Panc1 (cell line): ENCODE results near the gene RAD51C. TPM values are rescaled to one million over a fixed set of nuclear protein-coding genes. Genes with fewer than 3 reads are reported as not detected.
"Not testable (repeated sequence)": the region's sequence is repeated elsewhere in the genome, so short reads cannot be mapped to it uniquely, and the experiment has no call there.

Experiments used
- ATAC-seq: fragments of 200-7000 bp; cut with Tn5 transposase; 2 replicates; pipeline ENCODE4 v1.9.1; 2020; ENCODE audit warnings: mild to moderate bottlenecking, moderate library complexity
- BruUV-seq: library from RNA; stranded (reverse); fragments of 400-500 nt; replicated peaks from 2 replicates; lab custom pipeline; 2021; lab: Mats Ljungman, UMichigan
- CTCF ChIA-PET: fragments of 300-600 bp; sonication (Branson Sonifier 250); formaldehyde crosslinking; loops from one replicate; lab custom pipeline; 2022; ENCODE audit warnings: antibody characterized with exemption; lab: Charles Lee
- POLR2A ChIA-PET: fragments of 300-600 bp; sonication (Branson Sonifier 250); formaldehyde crosslinking; loops from one replicate; lab custom pipeline; 2022; ENCODE audit warnings: antibody characterized with exemption; lab: Charles Lee
- DNase-seq: peaks from one replicate; pipeline ENCODE4 v3.0.0-alpha.2; 2010; ENCODE audit warnings: low read depth, low spot score
- H3K27ac ChIP-seq: 2 replicates; pipeline ENCODE4 v1.5.1; 2011; ENCODE audit warnings: mild to moderate bottlenecking, low read length, inconsistent platforms
- H3K27me3 ChIP-seq: fragments of 200-500 bp; sonication (Bioruptor generic); 2 replicates; pipeline ENCODE4 v1.6.0; 2014; ENCODE audit warnings: low read length, inconsistent platforms; ENCODE audit not compliant: control insufficient read depth, insufficient read depth
- H3K36me3 ChIP-seq: fragments of 200-500 bp; sonication (Bioruptor generic); 2 replicates; pipeline ENCODE4 v1.5.1; 2014; ENCODE audit warnings: inconsistent platforms, mild to moderate bottlenecking, low read length, moderate library complexity; ENCODE audit not compliant: control insufficient read depth, insufficient read depth
- H3K4me1 ChIP-seq: 2 replicates; pipeline ENCODE4 v1.5.1; 2011; ENCODE audit warnings: inconsistent platforms, mild to moderate bottlenecking, low read length, moderate library complexity; ENCODE audit not compliant: control insufficient read depth, insufficient read depth
- H3K4me3 ChIP-seq, 2 experiments: 2 replicates each; pipeline ENCODE4 v1.5.1; 2011 to 2012; ENCODE audit warnings: low read depth in 2 of 2, low read length in 2 of 2, mild to moderate bottlenecking in 2 of 2, inconsistent platforms in 1 of 2, moderate library complexity in 1 of 2
- H3K9me3 ChIP-seq: fragments of 200-500 bp; sonication (Bioruptor generic); 2 replicates; pipeline ENCODE4 v1.5.1; 2014; ENCODE audit warnings: low read depth, mild to moderate bottlenecking, inconsistent platforms, low read length, moderate library complexity; ENCODE audit not compliant: control insufficient read depth, insufficient read depth
- POLR2AphosphoS5 ChIP-seq: IDR thresholded peaks from 2 replicates; pipeline ENCODE4 v1.6.1; 2012; ENCODE audit warnings: mild to moderate bottlenecking, low read depth, low read length, moderate library complexity
- REST ChIP-seq, 2 experiments: IDR thresholded peaks; 2 replicates each; pipeline ENCODE4 v1.6.1; 2011 to 2012; ENCODE audit warnings: low read depth in 2 of 2, control low read depth in 1 of 2, low read length in 1 of 2, mild to moderate bottlenecking in 1 of 2, moderate library complexity in 1 of 2; ENCODE audit not compliant: insufficient read depth in 1 of 2
- SIN3A ChIP-seq: IDR thresholded peaks from 2 replicates; pipeline ENCODE4 v1.6.1; 2012; ENCODE audit warnings: low read depth, mild to moderate bottlenecking, low read length, moderate library complexity, borderline replicate concordance; ENCODE audit not compliant: insufficient read depth
- TCF7L2 ChIP-seq: IDR thresholded peaks from 2 replicates; pipeline ENCODE4 v1.6.1; 2011; ENCODE audit warnings: mild to moderate bottlenecking, low read depth, low read length, inconsistent platforms
- in situ Hi-C: cut with HindIII; loops from 2 replicates; pipeline ENCODE4 v1.10.0; 2016; ENCODE audit warnings: low sequenced_read_pairs, low pct_unique_long_range_greater_than_20kb
- intact Hi-C: fragments of 100-400 bp; cut with micrococcal nuclease; formaldehyde crosslinking; loops from one replicate; pipeline ENCODE4 v1.10.0; 2022; ENCODE audit not compliant: unreplicated experiment
- total RNA-seq: library from RNA; stranded (reverse); gene quantifications from one replicate; pipeline ENCODE4 v1.2.1, GENCODE V29; 2021; ENCODE audit not compliant: unreplicated experiment
- TF ChIP-seq, protein P1 (sequence below): fragments of 450-650 bp; IDR thresholded peaks from 2 replicates; pipeline ENCODE4 v1.5.1; 2017; ENCODE audit warnings: mild to moderate bottlenecking

RAD51C gene
- total RNA-seq, 1 experiment from 2014 or later: 19.9 TPM

DNA sequence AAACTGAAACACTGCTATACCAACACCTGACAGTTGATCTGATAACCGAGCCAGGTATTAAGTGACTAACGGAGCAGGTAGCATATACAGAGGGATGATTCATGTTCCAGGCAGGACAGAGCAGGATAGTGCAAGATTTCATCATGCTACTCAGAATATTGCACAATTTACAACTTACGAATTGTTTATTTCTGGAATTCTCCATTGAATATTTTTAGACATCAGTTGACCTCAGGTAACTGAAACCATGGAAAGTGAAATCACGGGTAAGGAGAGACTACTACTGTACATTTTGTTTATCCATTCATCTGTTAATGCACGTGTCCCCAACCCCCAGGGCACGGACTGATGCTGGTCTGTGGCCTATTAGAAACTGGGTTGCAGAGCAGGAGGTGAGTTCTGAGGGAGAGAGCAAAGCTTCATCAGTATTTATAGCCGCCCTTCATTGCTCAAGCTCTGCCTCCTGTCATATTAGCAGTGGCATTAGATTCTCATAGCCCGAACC is 48.8 kb downstream of the RAD51C start:
- Histone ChIP-seq H3K4me3 (no peak overlapping the region), H3K27me3 (no peaks in the 10 kb centered on the region), H3K9me3 (no peaks in the 10 kb centered on the region), H3K27ac (no peak overlapping the region), H3K36me3 (no peaks in the 10 kb centered on the region), H3K4me1 (no peaks in the 10 kb centered on the region)
- POLR2A ChIA-PET: no interaction called here
- TF ChIP-seq, protein P1, sequence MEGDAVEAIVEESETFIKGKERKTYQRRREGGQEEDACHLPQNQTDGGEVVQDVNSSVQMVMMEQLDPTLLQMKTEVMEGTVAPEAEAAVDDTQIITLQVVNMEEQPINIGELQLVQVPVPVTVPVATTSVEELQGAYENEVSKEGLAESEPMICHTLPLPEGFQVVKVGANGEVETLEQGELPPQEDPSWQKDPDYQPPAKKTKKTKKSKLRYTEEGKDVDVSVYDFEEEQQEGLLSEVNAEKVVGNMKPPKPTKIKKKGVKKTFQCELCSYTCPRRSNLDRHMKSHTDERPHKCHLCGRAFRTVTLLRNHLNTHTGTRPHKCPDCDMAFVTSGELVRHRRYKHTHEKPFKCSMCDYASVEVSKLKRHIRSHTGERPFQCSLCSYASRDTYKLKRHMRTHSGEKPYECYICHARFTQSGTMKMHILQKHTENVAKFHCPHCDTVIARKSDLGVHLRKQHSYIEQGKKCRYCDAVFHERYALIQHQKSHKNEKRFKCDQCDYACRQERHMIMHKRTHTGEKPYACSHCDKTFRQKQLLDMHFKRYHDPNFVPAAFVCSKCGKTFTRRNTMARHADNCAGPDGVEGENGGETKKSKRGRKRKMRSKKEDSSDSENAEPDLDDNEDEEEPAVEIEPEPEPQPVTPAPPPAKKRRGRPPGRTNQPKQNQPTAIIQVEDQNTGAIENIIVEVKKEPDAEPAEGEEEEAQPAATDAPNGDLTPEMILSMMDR: no peak
- no peak for TF ChIP-seq REST (IDR thresholded peaks at IDR 0.05; ENCODE audit: insufficient read depth in 1 of 2, low read depth in 2 of 2, low read length in 1 of 2)
- TF ChIP-seq TCF7L2: no peak
- no peak for TF ChIP-seq SIN3A
- no peak for TF ChIP-seq POLR2AphosphoS5
- BruUV-seq: no TSS peak
- in situ Hi-C loops: no loop called here
- ATAC-seq: no peak
- no peak for DNase-seq
- CTCF ChIA-PET: no interaction called here
- intact Hi-C loops: no loop called here

DNA sequence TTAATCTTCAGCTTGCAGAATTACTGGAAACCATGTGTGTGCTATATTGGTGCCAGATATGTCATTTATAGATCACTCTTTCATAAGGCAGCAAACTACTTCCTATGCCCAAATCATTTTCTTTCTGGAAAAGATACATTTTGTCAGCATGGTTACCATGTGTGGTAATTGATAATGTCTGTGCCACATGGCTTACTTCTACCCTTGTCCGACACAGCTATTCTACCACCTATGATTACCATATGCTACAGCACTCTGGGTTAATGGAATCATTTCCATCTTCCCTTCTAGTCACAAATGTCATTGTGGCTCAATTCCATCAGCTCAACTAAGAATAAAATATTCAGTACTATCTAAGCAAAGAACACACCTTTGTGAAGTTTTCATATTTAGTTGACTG is 55.3 kb downstream of the RAD51C start:
- POLR2A ChIA-PET: no interaction called here
- intact Hi-C loops: no loop called here
- TF ChIP-seq TCF7L2 (no peak), REST (IDR thresholded peaks at IDR 0.05; ENCODE audit: insufficient read depth in 1 of 2, low read depth in 2 of 2, low read length in 1 of 2) (no peak), SIN3A (no peak)
- TF ChIP-seq, protein P1: no peak

DNA sequence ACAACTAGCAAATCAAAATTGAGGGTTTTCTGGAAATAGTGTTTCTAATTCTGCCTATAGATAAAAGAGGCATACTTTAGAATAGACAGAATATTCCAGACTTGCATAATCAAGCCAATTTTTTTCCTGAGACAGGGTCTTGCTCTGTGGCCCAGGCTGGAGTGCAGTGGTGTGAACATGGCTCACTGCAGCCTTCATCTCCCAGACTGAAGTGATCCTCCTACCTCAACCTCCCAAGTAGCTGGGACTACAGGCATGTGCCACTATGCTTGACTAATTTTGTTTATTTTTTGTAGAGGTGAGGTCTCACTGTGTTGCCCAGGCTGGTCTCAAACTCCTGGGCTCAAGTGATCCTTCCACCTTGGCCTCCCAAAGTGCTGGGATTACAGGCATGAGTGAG is 57.2 kb downstream of the RAD51C start:
- in situ Hi-C loops, ATAC-seq, H3K4me3 ChIP-seq, H3K36me3 ChIP-seq, DNase-seq, BruUV-seq, H3K4me1 ChIP-seq, CTCF ChIA-PET, intact Hi-C loops, H3K9me3 ChIP-seq, H3K27me3 ChIP-seq, H3K27ac ChIP-seq, POLR2A ChIA-PET: not testable (repeated sequence)

More for the DNA sequence above, 55.3 kb downstream of the RAD51C start:
- H3K27me3 ChIP-seq: no peaks in the 10 kb centered on the region
- H3K9me3 ChIP-seq: no peaks in the 10 kb centered on the region
- no peaks in the 10 kb centered on the region for H3K4me1 ChIP-seq
- CTCF ChIA-PET: no interaction called here
- ATAC-seq (no peak), DNase-seq (no peak)
- H3K36me3 ChIP-seq: no peaks in the 10 kb centered on the region
- no peak overlapping the region for H3K27ac ChIP-seq
- in situ Hi-C loops: no loop called here
- H3K4me3 ChIP-seq: no peak overlapping the region
- no TSS peak for BruUV-seq
